HG02938 (cell line): ENCODE results near the gene LGALS3BP.
"Not testable (repeated sequence)": the region's sequence is repeated elsewhere in the genome, so short reads cannot be mapped to it uniquely, and the experiment has no call there.

ENCODE experiments used
- ATAC-seq: cut with Tn5 transposase; IDR thresholded peaks from one replicate; pipeline ENCODE4 v1.9.1; 2021; ENCODE audit warnings: mild to moderate bottlenecking, moderate library complexity; ENCODE audit not compliant: unreplicated experiment

Gene LGALS3BP

GRCh38 chr17:78979780-78980623 is at the start of gene LGALS3BP:
LGALS3BP (minus strand) TSS chr17:78979923; CDS start chr17:78977191, 2,732 bp downstream.
- no peak for ATAC-seq

GRCh38 chr17:79028496-79029326 is 49.0 kb upstream of the LGALS3BP start:
- no peak for ATAC-seq

GRCh38 chr17:79027925-79028491 is 48.3 kb upstream of the LGALS3BP start:
- ATAC-seq: no peak

GRCh38 chr17:79027274-79027924 is 47.7 kb upstream of the LGALS3BP start:
- ATAC-seq: no peak

GRCh38 chr17:79026376-79027273 is 46.9 kb upstream of the LGALS3BP start:
- ATAC-seq: no peak

- no peak for ATAC-seq
Measured at GRCh38 chr17:79024901-79025737, 45.4 kb upstream of the LGALS3BP start.

GRCh38 chr17:79023886-79024771 is 44.4 kb upstream of the LGALS3BP start, which contains the start of gene C1QTNF1:
C1QTNF1 (plus strand) TSS chr17:79024169; CDS start chr17:79043969, 19,800 bp downstream.
- no peak for ATAC-seq

- no peak for ATAC-seq
Measured at GRCh38 chr17:79023180-79023705, 43.5 kb upstream of the LGALS3BP start.

- no peak for ATAC-seq
Measured at GRCh38 chr17:79022507-79022991, 42.8 kb upstream of the LGALS3BP start.

- ATAC-seq: not testable (repeated sequence)
Measured at GRCh38 chr17:79021929-79022328, 42.2 kb upstream of the LGALS3BP start.

- no peak for ATAC-seq
Measured at GRCh38 chr17:79020631-79021301, 41.0 kb upstream of the LGALS3BP start.

- ATAC-seq: no peak
Measured at GRCh38 chr17:79019632-79020584, 40.2 kb upstream of the LGALS3BP start.

GRCh38 chr17:79019261-79019631 is 39.5 kb upstream of the LGALS3BP start:
- ATAC-seq: no peak

- ATAC-seq: no peak
Measured at GRCh38 chr17:79018370-79018695, 38.6 kb upstream of the LGALS3BP start.

- ATAC-seq: no peak
Measured at GRCh38 chr17:79017546-79018369, 38.0 kb upstream of the LGALS3BP start.
